ENCODE data around the gene NHLRC2. TPM values are rescaled to one million over a fixed set of nuclear protein-coding genes. Genes with fewer than 3 reads are reported as not detected.

Gene NHLRC2
- total and polyA plus RNA-seq, 2 experiments from 2014 or later = 15.5 to 28.1 TPM

DNA sequence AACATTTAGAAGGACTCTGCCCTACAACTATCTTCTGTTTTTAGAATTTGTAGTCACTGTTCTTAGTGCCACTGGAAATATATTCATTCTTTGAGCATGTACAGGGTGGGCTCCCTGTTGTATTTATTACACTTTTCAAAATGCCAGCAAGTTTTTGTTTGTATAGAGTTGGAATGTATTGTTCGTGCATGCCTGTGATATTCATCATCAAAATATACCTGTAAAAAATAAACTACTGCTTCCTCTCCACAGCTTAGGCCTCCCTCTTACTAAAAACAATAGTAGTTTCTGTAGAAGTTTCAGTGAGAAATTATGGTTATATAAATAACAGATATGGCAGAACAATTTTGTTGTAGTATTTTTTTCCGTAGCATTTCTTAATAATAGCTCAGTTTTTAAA is 61.6 kb downstream of the NHLRC2 start:
- H3K27me3 ChIP-seq (ENCODE audit: insufficient read depth) = no peaks in the 10 kb centered on the region
- no peaks in the 10 kb centered on the region for H3K9me2 ChIP-seq (ENCODE audit: insufficient read depth)
- no peak overlapping the region for H3K4me2 ChIP-seq
- no peak overlapping the region for H3K27ac ChIP-seq (ENCODE audit: low read depth)
- H3K36me3 ChIP-seq (ENCODE audit: insufficient read depth) = no peaks in the 10 kb centered on the region
- DNase-seq (ENCODE audit: low spot score) (no peak), ATAC-seq (no peak)
- no peaks in the 10 kb centered on the region for H3F3A ChIP-seq (replicated peaks; ENCODE audit: low read depth)
- no peak overlapping the region for H3K4me3 ChIP-seq
- H3K4me1 Mint-ChIP-seq = no peaks in the 10 kb centered on the region
- H3K79me2 ChIP-seq (replicated peaks; ENCODE audit: insufficient read depth) = no peaks in the 10 kb centered on the region
- no peak overlapping the region for H3K4me3 Mint-ChIP-seq
- no peak overlapping the region for H3K27ac Mint-ChIP-seq
- H3K9me3 Mint-ChIP-seq = no peaks in the 10 kb centered on the region
- no peak overlapping the region for H2AFZ ChIP-seq
- H3K36me3 Mint-ChIP-seq (ENCODE audit: low read depth) = no peaks in the 10 kb centered on the region
- no peaks in the 10 kb centered on the region for H3K27me3 Mint-ChIP-seq (ENCODE audit: insufficient read depth, low read depth, poor library complexity)
- TF ChIP-seq, protein P1, sequence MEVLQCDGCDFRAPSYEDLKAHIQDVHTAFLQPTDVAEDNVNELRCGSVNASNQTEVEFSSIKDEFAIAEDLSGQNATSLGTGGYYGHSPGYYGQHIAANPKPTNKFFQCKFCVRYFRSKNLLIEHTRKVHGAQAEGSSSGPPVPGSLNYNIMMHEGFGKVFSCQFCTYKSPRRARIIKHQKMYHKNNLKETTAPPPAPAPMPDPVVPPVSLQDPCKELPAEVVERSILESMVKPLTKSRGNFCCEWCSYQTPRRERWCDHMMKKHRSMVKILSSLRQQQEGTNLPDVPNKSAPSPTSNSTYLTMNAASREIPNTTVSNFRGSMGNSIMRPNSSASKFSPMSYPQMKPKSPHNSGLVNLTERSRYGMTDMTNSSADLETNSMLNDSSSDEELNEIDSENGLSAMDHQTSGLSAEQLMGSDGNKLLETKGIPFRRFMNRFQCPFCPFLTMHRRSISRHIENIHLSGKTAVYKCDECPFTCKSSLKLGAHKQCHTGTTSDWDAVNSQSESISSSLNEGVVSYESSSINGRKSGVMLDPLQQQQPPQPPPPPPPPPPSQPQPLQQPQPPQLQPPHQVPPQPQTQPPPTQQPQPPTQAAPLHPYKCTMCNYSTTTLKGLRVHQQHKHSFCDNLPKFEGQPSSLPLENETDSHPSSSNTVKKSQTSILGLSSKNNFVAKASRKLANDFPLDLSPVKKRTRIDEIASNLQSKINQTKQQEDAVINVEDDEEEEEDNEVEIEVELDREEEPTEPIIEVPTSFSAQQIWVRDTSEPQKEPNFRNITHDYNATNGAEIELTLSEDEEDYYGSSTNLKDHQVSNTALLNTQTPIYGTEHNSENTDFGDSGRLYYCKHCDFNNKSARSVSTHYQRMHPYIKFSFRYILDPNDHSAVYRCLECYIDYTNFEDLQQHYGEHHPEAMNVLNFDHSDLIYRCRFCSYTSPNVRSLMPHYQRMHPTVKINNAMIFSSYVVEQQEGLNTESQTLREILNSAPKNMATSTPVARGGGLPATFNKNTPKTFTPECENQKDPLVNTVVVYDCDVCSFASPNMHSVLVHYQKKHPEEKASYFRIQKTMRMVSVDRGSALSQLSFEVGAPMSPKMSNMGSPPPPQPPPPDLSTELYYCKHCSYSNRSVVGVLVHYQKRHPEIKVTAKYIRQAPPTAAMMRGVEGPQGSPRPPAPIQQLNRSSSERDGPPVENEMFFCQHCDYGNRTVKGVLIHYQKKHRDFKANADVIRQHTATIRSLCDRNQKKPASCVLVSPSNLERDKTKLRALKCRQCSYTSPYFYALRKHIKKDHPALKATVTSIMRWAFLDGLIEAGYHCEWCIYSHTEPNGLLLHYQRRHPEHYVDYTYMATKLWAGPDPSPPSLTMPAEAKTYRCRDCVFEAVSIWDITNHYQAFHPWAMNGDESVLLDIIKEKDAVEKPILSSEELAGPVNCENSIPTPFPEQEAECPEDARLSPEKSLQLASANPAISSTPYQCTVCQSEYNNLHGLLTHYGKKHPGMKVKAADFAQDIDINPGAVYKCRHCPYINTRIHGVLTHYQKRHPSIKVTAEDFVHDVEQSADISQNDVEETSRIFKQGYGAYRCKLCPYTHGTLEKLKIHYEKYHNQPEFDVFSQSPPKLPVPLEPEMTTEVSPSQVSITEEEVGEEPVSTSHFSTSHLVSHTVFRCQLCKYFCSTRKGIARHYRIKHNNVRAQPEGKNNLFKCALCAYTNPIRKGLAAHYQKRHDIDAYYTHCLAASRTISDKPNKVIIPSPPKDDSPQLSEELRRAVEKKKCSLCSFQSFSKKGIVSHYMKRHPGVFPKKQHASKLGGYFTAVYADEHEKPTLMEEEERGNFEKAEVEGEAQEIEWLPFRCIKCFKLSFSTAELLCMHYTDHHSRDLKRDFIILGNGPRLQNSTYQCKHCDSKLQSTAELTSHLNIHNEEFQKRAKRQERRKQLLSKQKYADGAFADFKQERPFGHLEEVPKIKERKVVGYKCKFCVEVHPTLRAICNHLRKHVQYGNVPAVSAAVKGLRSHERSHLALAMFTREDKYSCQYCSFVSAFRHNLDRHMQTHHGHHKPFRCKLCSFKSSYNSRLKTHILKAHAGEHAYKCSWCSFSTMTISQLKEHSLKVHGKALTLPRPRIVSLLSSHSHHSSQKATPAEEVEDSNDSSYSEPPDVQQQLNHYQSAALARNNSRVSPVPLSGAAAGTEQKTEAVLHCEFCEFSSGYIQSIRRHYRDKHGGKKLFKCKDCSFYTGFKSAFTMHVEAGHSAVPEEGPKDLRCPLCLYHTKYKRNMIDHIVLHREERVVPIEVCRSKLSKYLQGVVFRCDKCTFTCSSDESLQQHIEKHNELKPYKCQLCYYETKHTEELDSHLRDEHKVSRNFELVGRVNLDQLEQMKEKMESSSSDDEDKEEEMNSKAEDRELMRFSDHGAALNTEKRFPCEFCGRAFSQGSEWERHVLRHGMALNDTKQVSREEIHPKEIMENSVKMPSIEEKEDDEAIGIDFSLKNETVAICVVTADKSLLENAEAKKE (CRISPR knock-in tag; IDR thresholded peaks at IDR 0.05) = no peak
- TF ChIP-seq, protein P2, sequence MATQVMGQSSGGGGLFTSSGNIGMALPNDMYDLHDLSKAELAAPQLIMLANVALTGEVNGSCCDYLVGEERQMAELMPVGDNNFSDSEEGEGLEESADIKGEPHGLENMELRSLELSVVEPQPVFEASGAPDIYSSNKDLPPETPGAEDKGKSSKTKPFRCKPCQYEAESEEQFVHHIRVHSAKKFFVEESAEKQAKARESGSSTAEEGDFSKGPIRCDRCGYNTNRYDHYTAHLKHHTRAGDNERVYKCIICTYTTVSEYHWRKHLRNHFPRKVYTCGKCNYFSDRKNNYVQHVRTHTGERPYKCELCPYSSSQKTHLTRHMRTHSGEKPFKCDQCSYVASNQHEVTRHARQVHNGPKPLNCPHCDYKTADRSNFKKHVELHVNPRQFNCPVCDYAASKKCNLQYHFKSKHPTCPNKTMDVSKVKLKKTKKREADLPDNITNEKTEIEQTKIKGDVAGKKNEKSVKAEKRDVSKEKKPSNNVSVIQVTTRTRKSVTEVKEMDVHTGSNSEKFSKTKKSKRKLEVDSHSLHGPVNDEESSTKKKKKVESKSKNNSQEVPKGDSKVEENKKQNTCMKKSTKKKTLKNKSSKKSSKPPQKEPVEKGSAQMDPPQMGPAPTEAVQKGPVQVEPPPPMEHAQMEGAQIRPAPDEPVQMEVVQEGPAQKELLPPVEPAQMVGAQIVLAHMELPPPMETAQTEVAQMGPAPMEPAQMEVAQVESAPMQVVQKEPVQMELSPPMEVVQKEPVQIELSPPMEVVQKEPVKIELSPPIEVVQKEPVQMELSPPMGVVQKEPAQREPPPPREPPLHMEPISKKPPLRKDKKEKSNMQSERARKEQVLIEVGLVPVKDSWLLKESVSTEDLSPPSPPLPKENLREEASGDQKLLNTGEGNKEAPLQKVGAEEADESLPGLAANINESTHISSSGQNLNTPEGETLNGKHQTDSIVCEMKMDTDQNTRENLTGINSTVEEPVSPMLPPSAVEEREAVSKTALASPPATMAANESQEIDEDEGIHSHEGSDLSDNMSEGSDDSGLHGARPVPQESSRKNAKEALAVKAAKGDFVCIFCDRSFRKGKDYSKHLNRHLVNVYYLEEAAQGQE (IDR thresholded peaks at IDR 0.05; ENCODE audit: unreplicated experiment) = no peak
- no peaks in the 10 kb centered on the region for H3K4me1 ChIP-seq (ENCODE audit: insufficient read depth)
- H4K20me1 ChIP-seq (replicated peaks; ENCODE audit: insufficient read depth) = no peaks in the 10 kb centered on the region

Measured in GM23338 (cell line).